ENCODE data around the gene CELF4. TPM values are rescaled to one million over a fixed set of nuclear protein-coding genes. Genes with fewer than 3 reads are reported as not detected.
"Not testable (repeated sequence)": the region's sequence is repeated elsewhere in the genome, so short reads cannot be mapped to it uniquely, and the experiment has no call there.

CELF4 gene
- total RNA-seq, 1 donor = not detected

- no peak overlapping the region for H3K4me3 ChIP-seq (ENCODE audit: low read length)
- no peaks in the 10 kb centered on the region for H3K9me3 ChIP-seq (ENCODE audit: low read depth, low read length)
- no peaks in the 10 kb centered on the region for H3K4me1 ChIP-seq (ENCODE audit: insufficient read depth, low read length)
- H3K27me3 ChIP-seq (ENCODE audit: insufficient read depth, low read length) = no peaks in the 10 kb centered on the region
Observed at GRCh38 chr18:37470986-37471385, 94.6 kb downstream of the CELF4 start.

GRCh38 chr18:37467002-37467662, 98.5 kb downstream of the CELF4 start:
- Histone ChIP-seq H3K4me3 (ENCODE audit: low read length) (no peak overlapping the region), H3K9me3 (ENCODE audit: low read depth, low read length) (no peaks in the 10 kb centered on the region), H3K4me1 (ENCODE audit: insufficient read depth, low read length) (no peaks in the 10 kb centered on the region), H3K27me3 (ENCODE audit: insufficient read depth, low read length) (no peaks in the 10 kb centered on the region)

GRCh38 chr18:37465958-37466357, 99.6 kb downstream of the CELF4 start:
- H3K4me1 ChIP-seq (ENCODE audit: insufficient read depth, low read length) = no peaks in the 10 kb centered on the region

GRCh38 chr18:37464257-37464656, 101.3 kb downstream of the CELF4 start:
- no peaks in the 10 kb centered on the region for H3K9me3 ChIP-seq (ENCODE audit: low read depth, low read length)
- H3K4me3 ChIP-seq (ENCODE audit: low read length) = no peak overlapping the region
- no peaks in the 10 kb centered on the region for H3K4me1 ChIP-seq (ENCODE audit: insufficient read depth, low read length)
- H3K27me3 ChIP-seq (ENCODE audit: insufficient read depth, low read length) = no peaks in the 10 kb centered on the region

More at GRCh38 chr18:37465958-37466357, 99.6 kb downstream of the CELF4 start:
- H3K4me3 ChIP-seq (ENCODE audit: low read length) = no peak overlapping the region
- no peaks in the 10 kb centered on the region for H3K9me3 ChIP-seq (ENCODE audit: low read depth, low read length)
- no peaks in the 10 kb centered on the region for H3K27me3 ChIP-seq (ENCODE audit: insufficient read depth, low read length)

- not testable (repeated sequence) for H3K9me3 ChIP-seq (ENCODE audit: low read depth, low read length); H3K4me1 ChIP-seq (ENCODE audit: insufficient read depth, low read length); H3K27me3 ChIP-seq (ENCODE audit: insufficient read depth, low read length); H3K4me3 ChIP-seq (ENCODE audit: low read length)
Observed at GRCh38 chr18:37461329-37461728, 104.3 kb downstream of the CELF4 start.

- Histone ChIP-seq H3K4me1 (ENCODE audit: insufficient read depth, low read length) (no peaks in the 10 kb centered on the region), H3K27me3 (ENCODE audit: insufficient read depth, low read length) (no peaks in the 10 kb centered on the region), H3K4me3 (ENCODE audit: low read length) (no peak overlapping the region), H3K9me3 (ENCODE audit: low read depth, low read length) (no peaks in the 10 kb centered on the region)
Observed at GRCh38 chr18:37460604-37461003, 105.0 kb downstream of the CELF4 start.

GRCh38 chr18:37458697-37459096, 106.9 kb downstream of the CELF4 start:
- Histone ChIP-seq H3K9me3 (ENCODE audit: low read depth, low read length) (no peaks in the 10 kb centered on the region), H3K4me3 (ENCODE audit: low read length) (no peak overlapping the region), H3K27me3 (ENCODE audit: insufficient read depth, low read length) (no peaks in the 10 kb centered on the region), H3K4me1 (ENCODE audit: insufficient read depth, low read length) (no peaks in the 10 kb centered on the region)

GRCh38 chr18:37457753-37458152, 107.8 kb downstream of the CELF4 start:
- H3K4me3 ChIP-seq (ENCODE audit: low read length) = no peak overlapping the region
- no peaks in the 10 kb centered on the region for H3K4me1 ChIP-seq (ENCODE audit: insufficient read depth, low read length)
- no peaks in the 10 kb centered on the region for H3K9me3 ChIP-seq (ENCODE audit: low read depth, low read length)
- no peaks in the 10 kb centered on the region for H3K27me3 ChIP-seq (ENCODE audit: insufficient read depth, low read length)

GRCh38 chr18:37457341-37457740, 108.3 kb downstream of the CELF4 start:
- H3K9me3 ChIP-seq (ENCODE audit: low read depth, low read length) = no peaks in the 10 kb centered on the region
- no peaks in the 10 kb centered on the region for H3K4me1 ChIP-seq (ENCODE audit: insufficient read depth, low read length)
- H3K27me3 ChIP-seq (ENCODE audit: insufficient read depth, low read length) = no peaks in the 10 kb centered on the region
- H3K4me3 ChIP-seq (ENCODE audit: low read length) = no peak overlapping the region

GRCh38 chr18:37456873-37457272, 108.7 kb downstream of the CELF4 start:
- Histone ChIP-seq H3K27me3 (ENCODE audit: insufficient read depth, low read length) (no peaks in the 10 kb centered on the region), H3K9me3 (ENCODE audit: low read depth, low read length) (no peaks in the 10 kb centered on the region), H3K4me3 (ENCODE audit: low read length) (no peak overlapping the region), H3K4me1 (ENCODE audit: insufficient read depth, low read length) (no peaks in the 10 kb centered on the region)

- Histone ChIP-seq H3K4me3 (ENCODE audit: low read length) (no peak overlapping the region), H3K9me3 (ENCODE audit: low read depth, low read length) (no peaks in the 10 kb centered on the region), H3K4me1 (ENCODE audit: insufficient read depth, low read length) (no peaks in the 10 kb centered on the region), H3K27me3 (ENCODE audit: insufficient read depth, low read length) (no peaks in the 10 kb centered on the region)
Observed at GRCh38 chr18:37456395-37456794, 109.2 kb downstream of the CELF4 start.

- Histone ChIP-seq H3K4me1 (ENCODE audit: insufficient read depth, low read length) (no peaks in the 10 kb centered on the region), H3K4me3 (ENCODE audit: low read length) (no peak overlapping the region), H3K27me3 (ENCODE audit: insufficient read depth, low read length) (no peaks in the 10 kb centered on the region), H3K9me3 (ENCODE audit: low read depth, low read length) (no peaks in the 10 kb centered on the region)
Observed at GRCh38 chr18:37453752-37454151, 111.8 kb downstream of the CELF4 start.

GRCh38 chr18:37452682-37453385, 112.8 kb downstream of the CELF4 start:
- H3K27me3 ChIP-seq (ENCODE audit: insufficient read depth, low read length) = no peaks in the 10 kb centered on the region
- H3K4me3 ChIP-seq (ENCODE audit: low read length) = no peak overlapping the region
- no peaks in the 10 kb centered on the region for H3K4me1 ChIP-seq (ENCODE audit: insufficient read depth, low read length)
- H3K9me3 ChIP-seq (ENCODE audit: low read depth, low read length) = no peaks in the 10 kb centered on the region

- Histone ChIP-seq H3K27me3 (ENCODE audit: insufficient read depth, low read length) (no peaks in the 10 kb centered on the region), H3K4me1 (ENCODE audit: insufficient read depth, low read length) (no peaks in the 10 kb centered on the region)
Observed at GRCh38 chr18:37452015-37452414, 113.6 kb downstream of the CELF4 start.

GRCh38 chr18:37451239-37451825, 114.3 kb downstream of the CELF4 start:
- Histone ChIP-seq H3K27me3 (ENCODE audit: insufficient read depth, low read length) (no peaks in the 10 kb centered on the region), H3K9me3 (ENCODE audit: low read depth, low read length) (no peaks in the 10 kb centered on the region), H3K4me1 (ENCODE audit: insufficient read depth, low read length) (no peaks in the 10 kb centered on the region), H3K4me3 (ENCODE audit: low read length) (no peak overlapping the region)

More at GRCh38 chr18:37452015-37452414, 113.6 kb downstream of the CELF4 start:
- no peak overlapping the region for H3K4me3 ChIP-seq (ENCODE audit: low read length)
- no peaks in the 10 kb centered on the region for H3K9me3 ChIP-seq (ENCODE audit: low read depth, low read length)
